UCSD-AML1 (cell line): ENCODE measurements around the gene RBP3.

ENCODE experiments used
- DNase-seq: peaks from one replicate; lab custom pipeline; 2025; ENCODE audit not compliant: unreplicated experiment; lab: John Stamatoyannopoulos, UW

The RBP3 gene

DNA sequence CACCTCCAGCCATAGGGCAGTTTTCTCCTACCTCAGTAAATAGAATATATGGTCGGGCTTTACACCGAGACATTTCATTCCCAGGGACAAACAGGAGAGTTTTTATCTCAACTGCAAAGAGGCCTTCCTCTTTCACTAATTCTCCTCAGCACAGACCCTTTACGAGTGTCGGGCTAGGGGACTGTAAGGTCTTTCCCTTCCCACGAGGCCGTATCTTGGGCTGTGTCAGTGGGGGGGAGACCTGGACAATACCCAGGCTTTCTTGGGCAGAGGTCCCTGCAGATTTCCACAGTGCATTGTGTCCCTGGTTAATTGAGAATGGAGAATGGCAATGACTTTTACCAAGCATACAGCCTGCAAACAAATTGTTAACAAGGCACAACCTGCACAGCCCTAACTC is 49.1 kb downstream of the RBP3 start:
- no peak for DNase-seq

DNA sequence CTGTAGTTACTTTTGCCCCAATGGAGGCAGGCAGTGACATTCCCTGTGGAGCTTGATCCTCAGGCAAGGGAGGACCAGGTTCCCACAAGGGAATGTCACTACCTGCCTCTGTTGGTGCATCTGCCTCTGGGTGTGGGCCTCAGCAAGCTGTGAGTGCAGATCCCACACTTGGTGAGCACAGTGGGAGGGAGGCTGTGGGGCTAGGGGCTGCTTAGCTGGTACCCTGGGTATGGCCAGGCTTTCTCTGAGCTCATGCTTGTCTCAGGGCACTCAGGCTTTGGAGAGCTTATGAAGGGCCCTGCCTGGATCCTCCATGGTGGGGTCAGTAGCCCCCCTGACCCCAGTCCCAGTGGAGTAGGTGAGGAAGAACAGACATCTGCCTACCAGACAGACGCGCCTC is 52.1 kb downstream of the RBP3 start:
- DNase-seq: no peak

DNA sequence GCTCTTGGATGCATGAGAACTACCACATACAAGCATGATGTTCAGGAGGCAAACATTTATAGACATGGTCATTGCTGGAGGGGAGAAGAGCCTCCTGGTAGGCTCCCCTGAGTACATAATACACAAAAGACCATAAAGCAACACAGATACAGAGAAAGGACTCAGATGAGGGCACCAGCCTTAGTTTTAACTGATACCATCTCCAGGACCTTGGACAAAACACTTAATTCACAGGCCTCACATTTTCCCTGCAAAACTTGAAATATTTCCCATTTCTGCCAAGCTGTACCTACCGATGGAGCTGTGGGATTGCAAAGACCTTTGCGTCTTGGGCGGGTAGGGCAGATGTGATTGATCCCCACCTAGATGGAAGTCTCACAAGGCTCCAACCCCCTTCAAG is 52.6 kb downstream of the RBP3 start:
- DNase-seq: no peak

DNA sequence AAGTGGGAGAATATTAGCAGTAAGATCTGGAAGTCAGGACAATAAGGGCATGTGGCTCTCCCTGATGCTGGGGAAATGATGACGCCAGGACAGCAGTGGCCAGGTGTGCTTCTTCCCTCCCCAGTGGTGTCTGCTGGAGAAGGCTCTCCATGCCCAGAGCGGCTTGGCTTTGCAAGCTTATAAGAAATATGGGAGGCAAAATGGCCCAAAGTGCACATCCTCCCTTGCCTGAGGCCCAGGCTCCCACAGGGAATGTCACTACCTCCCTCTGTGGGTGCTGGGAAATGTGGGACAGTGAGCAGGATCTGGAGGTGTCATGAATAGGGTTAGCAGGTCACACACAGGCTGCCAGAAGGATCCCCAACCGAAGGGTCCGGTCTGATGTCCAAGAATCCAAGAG is 53.0 kb downstream of the RBP3 start:
- DNase-seq: no peak

DNA sequence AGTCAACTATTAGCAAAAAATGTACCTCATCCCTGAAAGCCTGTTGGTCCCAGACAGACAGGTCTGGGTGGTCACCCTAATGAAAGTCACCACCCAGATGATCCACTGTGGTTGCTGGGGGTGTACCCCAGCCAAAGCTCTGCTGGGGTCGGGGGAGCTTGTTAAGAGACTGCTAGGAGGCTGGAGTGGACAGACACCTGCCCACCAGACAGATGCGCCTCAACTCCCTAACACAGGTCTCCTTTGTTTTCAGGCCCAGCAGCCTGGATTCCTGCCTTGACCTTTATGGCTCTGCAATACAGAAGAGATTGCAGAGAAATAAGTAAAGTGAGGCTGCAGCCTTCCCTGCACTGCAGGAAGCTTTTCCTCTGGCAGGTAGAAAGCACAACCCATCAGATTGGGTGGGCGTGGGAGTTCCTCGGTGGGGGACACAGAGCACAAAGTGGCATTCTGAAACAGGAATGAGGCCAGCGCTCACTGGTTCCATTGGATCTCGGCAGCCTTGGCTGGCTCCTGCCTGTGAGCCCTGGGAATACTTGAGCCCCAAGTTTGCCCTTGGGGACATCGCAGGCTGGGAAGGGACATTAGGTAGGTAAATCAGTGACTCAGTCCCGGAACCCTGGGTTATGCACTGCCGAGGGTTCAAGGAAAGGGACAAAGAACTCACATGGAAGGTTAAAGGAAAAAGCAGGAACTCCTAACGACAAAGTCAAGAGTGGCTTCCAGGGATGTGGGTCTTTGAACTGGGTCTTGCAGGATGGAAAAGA is 53.9 kb downstream of the RBP3 start:
- DNase-seq: no peak

DNA sequence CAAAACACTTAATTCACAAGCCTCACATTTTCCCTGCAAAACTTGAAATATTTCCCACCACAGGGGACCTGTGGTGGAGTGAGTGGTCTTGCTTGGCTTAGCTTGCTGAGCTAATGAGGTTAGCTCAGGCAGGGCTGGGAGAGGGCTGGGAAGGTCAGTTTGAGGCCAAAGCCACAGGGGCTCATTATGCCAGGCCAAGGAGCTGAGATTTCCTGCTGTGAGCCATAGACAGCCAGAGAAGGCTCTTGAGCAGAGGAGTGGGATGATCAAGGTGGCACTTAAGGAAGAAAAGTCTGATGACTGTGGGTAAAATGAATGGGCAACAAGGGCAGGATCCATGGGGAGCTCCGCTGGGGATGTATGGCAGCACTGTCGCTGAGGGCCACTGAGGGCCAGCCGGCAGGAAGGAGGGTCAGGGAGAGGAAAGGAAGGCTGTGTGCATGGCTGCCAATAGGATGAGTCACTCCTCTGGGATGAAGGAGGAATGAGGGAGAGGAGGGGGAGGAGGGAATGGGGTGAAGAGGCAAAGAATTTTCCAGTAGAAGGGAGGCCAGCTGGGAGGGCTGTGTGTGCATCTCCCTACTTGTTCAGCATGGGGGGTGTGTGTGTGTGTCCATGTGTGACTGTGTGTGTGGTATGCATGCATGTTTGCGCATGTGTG is 54.6 kb downstream of the RBP3 start:
- DNase-seq: no peak

DNA sequence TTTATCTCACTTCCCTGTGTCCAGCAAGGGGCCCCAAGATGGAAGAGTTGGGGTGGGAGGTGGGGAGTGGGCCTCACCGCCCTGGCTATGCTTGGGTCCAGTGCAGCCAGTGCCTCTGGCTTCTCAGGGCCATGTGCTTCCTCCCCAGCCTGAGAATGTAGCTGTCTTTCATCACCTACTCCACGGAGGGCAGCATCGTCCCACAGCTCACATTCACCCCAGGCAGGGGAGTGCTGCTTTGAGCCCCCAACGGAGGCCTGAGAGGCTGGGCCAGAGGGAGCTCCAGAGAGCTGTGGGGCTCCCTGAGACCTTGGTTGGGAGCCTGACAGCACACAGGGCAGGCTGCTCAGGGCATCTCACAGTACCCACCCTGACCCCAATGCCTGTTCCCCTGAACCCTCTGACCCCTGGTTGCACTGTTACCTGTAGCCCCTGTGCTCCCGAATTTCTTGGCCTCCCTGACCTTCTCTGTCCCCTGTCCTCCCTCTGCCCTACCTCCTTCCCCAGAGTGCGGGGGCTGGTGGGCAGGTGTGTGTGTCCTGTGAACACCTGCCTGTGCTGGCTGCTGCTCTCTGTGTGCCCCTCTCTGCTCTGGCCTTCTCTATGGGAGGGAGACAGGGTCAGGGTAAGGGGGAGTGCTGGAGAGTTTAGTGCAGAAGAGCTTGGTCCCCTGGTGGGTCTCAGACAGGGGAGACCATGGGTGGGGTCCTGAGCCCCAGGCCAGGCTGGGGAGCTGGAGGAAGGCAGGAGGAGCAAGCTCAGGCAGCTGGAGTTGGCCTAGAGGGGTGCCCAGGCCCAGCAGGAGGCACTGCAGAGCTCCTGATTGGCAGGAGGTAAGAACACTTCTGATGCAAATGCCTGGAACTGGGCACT is 55.5 kb downstream of the RBP3 start:
- DNase-seq: no peak

DNA sequence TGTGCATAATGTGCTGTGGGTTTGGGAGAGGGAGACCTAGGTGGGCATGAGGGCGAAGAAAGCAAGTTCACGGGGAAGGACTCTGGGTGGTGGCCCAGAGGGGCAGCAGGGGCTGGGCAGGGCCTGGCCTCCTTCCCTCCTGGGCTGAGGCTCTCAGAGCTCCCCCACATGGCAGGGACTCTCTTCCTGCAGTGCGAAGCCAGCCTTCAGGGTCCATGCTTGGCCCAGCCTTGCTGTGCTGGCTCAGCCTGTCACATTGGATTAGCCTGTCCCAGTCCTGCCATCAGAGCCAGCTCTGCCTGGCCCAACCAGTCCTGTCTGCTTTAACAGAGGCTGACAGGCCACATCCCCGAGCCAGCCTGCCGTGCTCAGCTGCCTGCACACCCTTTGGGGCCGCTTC is 56.3 kb downstream of the RBP3 start:
- no peak for DNase-seq

DNA sequence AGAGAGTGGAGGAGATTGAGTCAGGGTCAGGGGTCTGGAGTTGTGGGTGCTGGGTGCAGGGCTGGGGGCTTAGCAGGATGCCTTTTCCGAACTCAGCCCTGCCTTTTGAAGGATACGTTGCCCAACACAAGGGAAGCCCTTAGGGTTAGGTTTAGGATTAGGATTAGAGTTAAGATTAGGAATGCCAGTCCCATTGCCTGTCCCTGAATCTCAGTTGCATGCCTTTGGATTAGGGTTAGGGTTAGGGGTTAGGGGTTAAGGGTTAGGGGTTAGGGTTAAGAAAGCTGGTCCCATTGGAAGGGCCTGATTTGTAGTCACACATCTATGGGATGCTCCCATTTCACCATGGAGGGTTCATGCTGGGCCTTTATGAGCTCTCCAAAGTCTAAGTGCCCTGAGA is 56.8 kb downstream of the RBP3 start:
- DNase-seq: no peak

DNA sequence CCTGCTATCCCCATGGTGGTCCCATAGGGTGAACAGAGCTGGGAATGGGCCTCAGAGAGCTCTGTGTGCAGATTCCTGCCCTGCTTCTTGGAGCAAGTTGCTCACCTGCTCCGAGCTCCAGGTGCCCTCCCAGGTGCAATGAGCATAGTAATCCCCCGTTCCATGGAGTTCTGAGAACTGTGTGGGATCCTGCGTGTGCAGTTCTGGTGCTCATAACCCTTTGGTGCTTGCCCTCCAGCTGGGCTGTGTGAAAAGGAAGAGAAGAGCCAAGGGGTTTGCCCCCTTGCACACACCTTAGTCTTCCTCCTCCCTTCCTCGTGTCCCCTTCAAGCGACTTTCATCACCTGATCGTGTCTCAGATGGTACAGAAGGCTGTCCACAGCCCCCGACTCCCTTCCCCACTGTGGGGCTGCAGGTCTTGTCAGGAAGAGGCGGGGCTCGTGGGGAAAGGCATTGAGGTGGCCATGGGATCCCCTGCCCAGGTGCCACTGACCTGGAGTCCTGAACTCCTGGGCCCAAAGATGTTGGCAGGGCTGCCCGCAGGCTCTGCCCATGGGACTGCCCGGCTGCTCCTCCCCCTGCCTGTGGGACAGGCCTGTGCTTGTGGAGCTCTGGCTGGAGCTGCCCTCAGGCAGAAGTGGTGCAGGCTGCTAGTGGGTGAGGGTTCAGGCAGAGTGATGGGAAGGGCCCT is 57.8 kb downstream of the RBP3 start:
- DNase-seq: no peak

DNA sequence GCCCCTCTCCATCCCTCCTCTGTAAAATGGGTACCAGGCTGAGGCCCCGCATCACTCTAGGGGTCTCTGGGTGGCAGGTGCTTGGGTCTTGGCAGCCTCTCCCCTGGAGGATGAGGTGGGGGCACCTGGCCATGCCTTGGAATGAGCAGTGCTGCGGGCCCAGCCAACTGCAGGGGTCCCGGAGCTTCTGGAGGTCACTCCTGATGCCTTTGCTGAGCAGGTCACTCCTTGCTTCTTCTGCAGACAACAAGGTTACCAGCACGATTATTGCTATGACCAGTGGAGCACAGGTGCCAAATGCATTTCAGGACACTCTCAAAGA is 58.3 kb downstream of the RBP3 start:
- DNase-seq: no peak

DNA sequence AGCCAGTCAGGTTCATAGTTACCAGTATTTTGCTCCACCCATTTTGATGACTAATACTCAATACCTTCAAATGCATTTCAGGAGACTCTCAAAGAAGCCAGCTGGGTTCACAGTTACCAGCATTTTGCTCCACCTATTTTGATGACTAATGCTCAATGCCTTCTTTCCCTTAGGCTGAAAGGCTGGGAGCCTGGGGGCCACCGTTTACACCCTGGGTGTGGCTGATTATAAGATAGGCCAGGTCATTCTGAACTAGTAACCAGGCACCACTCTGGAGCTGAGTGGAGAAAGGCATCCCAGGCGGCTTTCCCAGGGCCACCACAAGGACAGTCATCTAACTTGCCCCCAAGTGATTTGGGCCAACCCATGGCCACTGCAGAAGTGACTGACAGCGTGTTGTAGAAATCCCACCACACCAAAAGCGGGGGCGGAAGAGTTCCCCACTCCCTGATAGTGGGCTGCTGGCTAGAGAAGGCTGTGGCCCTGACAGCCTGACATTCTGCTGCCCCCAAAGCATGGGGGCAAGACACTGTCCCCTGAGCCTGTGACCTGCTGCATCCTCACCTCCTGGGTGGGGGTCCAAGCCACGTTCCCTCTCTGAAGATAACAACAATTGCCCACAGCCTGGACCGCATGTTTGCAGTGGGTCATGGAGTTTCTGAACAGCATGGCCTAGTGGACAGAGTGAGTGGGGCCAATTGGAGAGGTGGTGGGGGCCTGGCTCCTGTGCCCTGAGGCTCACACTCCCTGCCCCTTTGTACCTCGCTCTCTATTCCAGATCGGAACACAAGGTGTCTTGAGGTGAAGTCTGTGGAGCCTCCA is 58.9 kb downstream of the RBP3 start:
- no peak for DNase-seq
